GM21717 (cell line): ENCODE data around the gene MTR.
A peak's percentile ranks its signal among the peaks of the same experiment; 100 is the strongest.

Experiments used
- ATAC-seq: cut with Tn5 transposase; IDR thresholded peaks from one replicate; pipeline ENCODE4 v1.9.1; 2021; ENCODE audit warnings: mild to moderate bottlenecking, moderate library complexity; ENCODE audit not compliant: unreplicated experiment

Gene MTR

DNA sequence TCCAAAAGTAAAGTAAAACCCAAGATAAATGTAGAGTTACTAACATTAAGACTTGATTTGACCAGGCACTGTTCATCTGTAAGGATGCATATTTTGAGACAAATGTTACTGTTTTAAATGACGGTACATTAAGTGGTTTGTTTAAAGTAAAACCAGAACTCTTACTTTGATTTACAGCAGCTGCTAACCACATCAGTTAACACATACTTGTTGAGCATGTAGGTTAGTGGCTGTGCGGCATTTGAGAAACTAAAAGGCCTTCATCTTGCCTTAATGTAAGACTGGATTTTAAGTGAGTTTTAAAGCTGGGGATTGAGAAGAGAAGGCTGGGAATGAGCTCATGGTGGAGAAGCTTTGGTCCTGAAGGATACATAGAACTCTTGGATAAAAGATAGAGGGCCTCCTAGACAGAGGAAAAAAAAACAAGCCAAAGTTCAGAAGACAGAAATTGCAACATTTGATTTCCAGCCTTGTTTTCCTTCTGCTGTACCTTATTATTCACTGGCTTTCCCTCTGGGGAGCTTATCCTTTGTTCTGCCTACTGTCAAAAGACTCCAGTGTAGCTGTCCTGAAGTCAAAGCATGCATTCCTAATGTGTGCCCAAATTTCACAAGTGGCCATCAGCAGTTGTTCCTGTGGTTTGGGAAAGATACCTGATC, 66.6 kb downstream of the MTR start:
- ATAC-seq = no peak

DNA sequence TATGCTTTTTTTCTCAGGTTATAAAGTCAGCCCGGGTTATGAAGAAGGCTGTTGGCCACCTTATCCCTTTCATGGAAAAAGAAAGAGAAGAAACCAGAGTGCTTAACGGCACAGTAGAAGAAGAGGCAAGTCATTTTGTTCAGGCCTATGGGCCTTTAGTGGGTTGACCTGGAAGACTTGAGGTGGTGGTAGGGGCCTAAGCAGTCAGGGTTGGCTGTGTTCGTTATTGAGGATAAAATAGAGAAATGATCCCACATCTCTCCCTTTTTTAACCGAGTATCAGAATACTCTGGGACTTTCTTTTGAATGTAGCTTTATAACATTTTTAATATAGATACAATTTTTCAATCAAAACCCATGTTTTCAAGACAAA, 67.1 kb downstream of the MTR start:
- no peak for ATAC-seq

DNA sequence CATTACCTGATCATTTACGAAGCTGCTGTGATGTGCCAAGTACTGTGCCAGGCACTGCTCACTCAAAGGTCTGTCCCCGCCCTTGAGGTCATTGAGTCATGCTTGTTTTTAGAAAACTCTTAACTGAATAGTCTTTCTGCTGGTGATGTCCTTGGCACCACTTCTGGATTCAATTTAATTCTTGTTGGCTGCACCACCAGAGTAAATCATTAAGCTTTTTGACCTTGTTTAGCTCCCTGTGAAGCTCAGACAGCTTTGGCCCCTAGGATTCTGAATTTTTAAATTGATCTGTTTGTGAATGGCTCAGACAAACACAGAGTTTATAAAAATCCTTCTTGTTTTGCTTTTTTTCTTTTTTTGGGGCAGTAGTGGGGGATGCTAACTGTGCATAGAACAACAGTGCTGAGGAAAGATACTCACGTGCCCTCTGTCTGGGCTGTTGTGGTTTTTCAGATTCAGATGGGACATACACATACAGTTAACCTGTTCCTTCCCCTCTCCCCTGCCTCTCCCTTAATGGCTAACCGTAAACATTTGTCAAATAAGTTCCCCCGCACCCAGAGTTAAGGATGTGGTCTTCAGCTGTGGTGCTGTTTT, 67.6 kb downstream of the MTR start:
- no peak for ATAC-seq

DNA sequence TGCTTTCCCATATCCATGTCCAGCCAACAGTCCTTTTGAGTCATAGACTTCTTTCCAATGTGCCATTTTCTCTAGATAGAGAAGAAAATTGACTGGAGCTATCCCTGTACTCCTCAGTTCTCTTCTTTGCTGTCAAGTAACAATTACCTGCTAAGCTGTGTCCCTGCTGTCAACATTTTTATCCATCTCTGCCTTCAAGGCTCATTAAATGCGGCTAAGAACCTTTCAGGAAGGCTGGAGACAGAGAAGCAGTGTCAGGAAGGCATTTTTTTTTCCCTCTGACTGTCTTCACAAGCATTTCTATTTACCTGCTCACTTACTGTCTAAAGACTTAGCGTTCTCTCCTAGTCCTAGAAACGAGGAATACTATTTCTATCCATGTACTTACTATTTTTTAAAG, 69.1 kb downstream of the MTR start:
- no peak for ATAC-seq

DNA sequence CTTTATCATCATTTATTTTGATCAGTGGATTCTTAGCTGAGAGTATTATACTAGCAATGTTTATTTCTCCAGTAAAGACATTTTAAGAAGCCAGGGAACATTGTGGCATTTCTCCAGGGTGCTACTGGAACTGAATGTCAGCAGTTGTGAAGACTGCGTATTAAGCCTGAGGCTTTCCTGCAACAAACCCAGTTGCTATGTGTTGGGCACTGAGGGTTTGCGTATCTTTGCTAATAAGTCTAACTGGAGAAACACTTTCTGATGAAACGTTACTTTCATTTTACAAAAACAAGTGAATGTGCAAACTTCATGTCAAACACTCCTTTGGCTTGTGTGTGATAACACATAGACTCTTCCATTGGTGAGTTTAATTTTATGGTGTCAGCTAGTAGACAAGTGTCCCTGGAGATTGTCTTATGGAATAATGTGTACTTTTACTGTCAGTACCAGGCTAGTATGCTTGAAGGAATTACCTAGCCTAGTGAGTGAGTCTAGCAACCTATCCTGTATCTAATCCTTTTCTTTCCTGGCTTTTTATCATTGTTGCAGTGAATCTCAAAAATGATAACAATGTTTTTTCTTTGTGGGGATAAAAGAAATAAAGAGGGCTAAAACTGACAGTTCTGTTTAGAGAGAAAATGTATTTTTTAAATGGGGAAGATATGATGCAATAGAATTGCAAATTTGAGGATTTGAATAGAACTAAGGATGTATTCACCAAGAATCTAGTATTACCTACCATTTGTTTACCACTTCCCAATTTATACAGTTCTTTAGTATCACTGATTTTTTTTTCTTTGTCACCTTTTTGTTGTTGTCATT, 70.1 kb downstream of the MTR start:
- ATAC-seq = no peak

DNA sequence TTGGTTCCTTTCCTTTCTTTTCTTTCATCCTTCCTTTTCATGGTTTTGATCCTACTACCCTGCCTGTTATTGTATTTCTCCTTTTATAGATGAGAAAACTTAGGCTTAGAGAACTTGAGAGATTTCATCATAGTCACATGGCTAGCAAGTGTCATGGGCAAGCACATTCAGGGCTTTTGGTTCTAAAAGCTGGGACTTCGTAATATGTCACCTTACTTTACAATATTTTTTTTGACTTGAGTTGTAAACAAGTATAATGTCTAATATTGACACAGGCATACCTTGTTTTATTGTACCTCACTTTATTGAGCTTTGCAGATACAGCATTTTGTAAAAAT, 70.7 kb downstream of the MTR start:
- ATAC-seq = no peak

DNA sequence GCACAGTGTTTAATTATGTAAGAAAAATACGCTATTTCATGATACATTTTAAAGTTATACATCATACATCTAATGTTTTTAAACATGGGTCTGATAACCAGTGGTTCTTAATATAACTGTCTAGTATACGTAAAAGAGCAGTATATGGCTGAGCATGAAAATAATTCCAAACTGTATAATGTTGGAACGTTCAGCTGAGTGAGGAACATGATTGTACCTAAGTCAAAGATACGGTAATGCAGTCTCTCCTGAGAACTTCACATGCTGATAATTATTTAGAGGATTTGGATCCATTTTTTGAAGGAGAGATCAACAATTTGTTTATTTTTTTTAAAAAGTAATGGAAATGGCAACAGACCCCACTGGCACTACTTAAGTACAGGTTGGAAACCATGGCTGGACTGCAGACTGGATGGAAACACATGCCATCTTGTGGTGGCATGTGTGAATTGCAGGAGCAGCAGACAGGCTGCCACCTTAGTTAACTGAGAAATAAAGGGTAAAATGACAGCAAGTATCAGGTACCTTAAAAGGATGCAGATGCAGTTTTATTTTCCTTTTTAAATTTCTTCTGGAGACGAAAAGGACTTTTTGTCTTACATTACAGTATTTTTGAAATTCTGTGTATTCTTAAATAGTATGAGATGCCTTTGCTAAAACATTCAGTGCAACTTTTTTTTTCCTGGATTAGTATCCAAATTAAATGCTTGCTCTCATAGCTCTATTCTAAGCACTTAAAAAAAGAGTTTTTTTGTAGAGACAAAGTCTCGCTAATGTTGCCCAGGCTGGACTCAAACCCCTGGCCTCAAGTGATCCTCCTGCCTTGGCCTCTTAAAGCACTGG, 73.8 kb downstream of the MTR start:
- ATAC-seq = peak; percentile 78

DNA sequence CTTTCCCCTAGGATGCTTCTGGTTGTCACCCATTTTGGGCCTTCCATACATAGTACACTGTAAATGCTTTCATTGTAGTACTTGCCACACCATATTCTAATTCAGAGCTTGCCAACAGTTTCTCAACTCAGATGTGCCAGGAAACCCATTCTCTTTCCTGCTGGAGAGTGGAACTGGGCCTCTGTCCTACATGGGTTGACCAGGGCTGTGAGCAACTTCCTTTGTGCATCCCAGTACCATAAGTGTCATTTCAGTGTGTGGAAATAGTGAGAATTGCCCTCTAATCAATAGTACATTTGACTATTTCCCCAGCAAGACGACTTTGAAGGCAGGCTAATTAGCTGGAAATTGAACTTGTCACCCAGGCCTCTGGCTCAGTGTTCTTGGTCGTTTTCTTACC, 74.8 kb downstream of the MTR start:
- no peak for ATAC-seq

DNA sequence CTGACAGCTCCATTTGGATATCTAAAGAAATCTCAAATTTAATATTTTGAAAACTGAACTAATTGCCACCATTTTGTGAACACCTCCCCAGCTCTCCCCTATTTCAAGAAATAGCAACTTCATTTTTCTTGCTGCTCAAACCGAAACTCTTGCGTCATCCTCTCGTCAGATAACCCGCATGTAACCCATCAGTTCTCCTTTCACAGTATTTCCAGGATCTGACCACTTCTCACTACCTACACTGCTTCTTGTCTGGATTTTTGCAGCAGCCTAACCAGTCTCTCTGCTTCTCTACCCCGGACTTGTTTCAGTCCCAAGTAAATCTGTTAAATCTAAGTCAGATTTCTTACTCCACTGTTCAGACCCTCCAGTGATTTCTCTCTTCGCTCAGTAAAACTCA, 75.6 kb downstream of the MTR start:
- ATAC-seq = no peak

DNA sequence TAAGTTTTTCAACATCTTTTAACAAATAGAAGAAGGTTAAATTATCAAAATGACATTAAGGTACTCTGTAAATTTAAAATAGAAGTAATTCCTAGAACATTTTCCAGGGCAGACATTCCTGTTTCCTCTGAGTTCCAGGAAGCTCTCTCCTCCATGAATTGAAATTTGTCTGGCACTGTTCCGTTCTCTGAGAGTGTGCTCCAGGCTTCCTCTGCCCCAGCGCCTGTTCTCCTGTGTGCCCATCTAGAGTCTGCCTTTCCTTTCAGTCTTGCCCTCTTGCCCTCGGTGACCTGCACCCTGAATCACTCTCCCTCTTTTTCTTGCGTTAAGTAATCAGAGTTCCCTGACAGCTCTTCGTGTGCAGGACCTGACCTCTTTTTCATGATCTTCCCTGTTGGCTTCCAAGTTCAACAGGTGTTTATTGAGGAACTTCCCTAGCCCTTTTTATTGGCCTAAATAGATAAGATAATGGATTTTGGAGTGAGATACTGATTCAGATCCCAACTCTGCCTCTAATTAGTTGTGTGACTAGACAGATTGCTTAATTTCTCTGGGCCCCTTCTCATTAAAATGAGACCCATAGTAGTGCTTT, 77.1 kb downstream of the MTR start:
- ATAC-seq = no peak

DNA sequence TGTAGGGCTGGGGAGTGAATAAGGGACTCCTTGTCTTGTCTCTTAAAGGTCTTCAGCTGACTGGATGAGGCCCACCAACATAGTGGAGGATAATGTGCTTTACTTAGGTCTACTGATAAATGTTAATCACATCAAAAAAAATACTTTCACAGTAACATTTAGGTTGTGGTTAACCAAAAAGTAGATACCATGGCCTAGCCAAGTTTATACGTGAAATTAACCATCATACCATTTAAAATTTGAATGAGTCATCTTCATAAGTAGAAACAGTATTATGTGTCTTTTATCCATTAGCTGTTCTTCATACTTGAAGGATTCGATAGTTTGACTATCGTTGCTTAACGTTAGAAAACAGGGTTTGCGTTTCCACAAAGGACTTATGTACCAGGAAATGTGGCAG, 80.9 kb downstream of the MTR start:
- no peak for ATAC-seq

DNA sequence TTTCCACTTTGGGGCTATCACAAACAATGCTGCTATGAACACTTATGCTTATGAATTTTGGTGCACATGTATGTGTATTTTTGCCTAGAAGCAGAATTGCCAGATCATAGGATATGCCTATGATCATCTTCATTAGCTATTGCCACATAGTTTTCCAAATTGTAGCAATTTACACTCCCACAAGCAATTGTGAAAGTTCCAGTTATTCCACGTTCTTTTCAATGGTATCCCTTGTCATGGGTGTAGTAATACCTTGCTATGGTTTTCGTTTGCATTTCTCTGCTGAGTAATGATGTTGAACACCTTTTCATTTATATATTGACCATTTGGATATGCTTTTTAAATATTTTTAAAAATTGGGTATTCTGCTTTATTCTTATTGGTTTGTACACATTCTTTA, 82.6 kb downstream of the MTR start:
- ATAC-seq = no peak

DNA sequence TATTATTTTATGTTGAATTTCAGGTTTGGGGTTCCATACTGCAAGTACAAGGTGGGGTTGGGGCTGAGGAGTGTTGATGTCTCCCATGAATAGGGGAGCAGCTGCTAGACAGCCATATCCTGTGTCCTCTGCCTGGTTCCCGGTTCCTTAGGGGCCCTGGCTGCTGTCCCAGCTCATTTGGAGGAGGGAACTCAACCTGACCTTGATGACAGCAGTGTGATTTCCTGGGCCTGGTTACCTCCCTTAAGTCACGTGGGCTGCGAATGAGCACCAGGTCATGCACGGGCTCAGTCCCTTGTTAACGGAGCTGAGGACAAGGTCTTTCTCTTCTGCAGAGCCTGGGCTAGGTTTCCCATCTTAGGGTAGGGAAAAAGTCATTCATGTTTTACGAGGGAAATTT, 85.1 kb downstream of the MTR start:
- ATAC-seq = no peak

DNA sequence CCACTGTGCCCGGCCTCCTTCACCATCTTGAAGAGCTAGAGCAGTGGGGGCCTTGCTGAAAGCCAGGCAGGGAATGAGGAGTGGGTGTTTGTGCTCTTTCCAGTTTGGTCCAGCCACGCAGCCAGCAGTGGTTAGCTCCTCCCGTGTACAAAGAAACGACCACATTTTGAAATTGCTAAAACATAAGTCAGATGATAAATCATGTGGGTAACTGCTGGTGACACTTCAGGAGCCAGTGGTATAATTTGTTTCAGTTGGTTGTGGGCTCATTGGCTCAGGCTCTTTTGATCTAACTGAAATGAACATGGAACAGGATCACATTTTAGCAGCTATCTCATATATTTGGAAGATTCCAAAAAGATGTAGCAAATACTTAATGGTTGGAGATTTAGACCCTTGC, 87.6 kb downstream of the MTR start:
- no peak for ATAC-seq

DNA sequence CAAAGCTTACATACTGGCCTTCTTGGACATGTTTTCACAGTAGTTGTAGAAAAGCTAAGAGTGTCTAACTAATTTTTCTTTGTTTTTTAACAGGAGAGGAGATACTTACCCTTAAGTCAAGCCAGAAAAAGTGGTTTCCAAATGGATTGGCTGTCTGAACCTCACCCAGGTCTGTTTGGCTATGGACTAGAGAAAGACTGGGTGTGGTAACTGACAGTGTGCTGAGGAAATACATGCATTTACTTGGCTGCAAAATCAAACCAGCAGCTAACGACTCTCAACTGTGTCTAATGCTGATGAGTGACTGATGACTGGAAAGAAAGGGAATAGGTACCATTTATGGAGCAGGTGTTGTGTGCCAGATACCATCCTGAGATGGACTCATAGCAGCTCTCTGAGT, 91.1 kb downstream of the MTR start:
- no peak for ATAC-seq

DNA sequence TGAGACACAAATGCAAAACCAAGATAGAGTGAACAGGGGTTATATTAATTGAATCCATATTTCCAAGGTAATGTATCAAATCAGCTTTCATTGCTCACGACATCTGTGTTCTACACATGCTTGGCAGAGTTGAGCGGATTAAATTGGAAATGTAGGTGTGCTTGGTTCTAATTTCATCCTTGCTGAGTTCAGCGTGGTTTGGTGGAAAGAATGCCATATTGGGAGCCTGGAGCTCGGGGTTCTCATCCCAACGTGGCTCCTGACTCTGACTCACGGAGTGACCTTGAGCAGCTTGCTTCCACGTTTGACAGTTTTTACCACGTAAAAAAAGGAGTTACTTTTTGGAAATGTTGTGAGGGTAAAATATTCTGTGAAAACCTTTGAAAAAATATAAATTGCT, 92.0 kb downstream of the MTR start:
- no peak for ATAC-seq

DNA sequence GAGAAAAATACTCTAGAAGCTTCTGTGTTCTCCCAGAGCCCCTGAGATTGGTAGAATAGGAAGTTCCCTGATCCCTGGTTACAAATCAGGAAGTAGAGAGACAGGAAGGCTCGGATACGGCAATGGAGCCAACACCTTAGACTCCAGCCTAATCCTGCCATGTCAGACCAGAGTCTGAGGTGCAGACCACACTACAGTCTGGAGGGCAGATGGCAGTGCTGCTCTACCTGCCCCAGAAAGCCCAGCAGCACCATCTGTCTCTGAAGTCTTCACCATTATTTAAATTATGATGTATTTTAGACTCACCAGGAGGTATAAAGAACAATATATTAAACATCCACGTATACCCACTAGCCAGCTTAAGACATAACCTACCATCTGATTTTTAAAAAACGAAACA, 93.0 kb downstream of the MTR start:
- ATAC-seq = no peak

DNA sequence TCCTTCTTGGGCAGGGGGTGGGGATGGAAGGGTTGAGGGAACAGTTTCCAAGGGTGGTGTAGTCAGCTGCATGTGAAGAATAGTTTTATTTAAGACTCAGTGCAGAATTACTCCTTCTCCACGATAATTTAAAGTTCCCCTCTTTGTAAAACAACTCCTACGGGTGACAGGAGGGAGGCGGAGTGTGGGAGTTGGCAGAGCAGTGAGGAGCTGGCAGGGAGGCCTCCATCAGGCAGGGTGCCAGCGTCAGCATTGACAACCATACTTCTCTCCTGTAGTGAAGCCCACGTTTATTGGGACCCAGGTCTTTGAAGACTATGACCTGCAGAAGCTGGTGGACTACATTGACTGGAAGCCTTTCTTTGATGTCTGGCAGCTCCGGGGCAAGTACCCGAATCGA, 93.8 kb downstream of the MTR start:
- no peak for ATAC-seq

DNA sequence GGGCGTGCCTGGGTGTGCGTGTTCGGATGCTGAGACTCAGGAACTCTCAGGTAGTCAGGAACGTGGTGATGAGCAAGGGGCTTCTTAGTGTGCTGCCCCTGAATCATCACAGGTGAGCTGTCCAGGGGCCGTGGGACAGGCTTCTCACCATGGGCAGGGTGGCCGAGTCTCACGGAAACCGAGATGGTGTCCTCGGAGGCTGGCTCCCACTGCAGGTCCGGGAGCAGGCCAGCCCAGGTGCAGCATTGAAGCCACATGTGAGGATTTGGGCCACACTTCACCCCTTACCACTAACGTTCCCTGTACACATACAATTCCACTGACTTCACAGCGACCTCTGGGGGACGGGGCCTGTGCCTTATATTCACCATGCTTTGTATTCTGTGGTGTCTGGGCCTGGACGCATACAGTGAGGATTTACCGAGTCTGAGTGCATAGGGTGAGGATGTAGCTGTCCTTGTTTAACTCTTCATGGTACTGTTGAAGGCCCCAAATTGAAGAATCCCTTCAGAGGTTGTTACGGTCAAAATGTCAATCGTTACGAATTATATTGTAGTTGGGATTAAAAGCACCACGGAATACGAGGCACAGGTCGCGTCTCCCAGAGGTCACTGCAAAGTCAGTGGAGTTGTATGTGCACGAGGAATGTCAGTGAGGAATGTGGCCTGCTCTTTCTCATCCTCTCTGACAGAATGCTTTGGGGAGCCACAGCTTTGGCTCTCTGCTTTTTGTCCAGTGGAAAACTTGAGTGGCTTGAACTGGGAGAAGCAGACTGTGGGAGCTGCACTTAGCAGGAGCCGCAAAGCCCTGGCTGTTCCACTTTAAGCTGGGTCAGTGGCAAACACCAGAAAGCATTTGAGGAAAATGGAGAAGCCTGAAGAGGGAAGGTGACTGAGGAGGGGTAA, 95.3 kb downstream of the MTR start:
- ATAC-seq = no peak
